Anterior cingulate cortex (tissue), 58 donors: Measurements from ENCODE around the gene WDR59.
"Not testable (repeated sequence)": the region's sequence is repeated elsewhere in the genome, so short reads cannot be mapped to it uniquely, and the experiment has no call there.

Source experiments
- DNase-seq, 58 donors: peaks; one replicate each; lab custom pipeline; 2025; lab: John Stamatoyannopoulos, UW

WDR59 gene

GRCh38 chr16:74868035-74868434 lies 116.9 kb downstream of the WDR59 start:
- no peak for DNase-seq

GRCh38 chr16:74867281-74867849 lies 117.6 kb downstream of the WDR59 start:
- DNase-seq = no peak

GRCh38 chr16:74865922-74866598 lies 118.9 kb downstream of the WDR59 start:
- DNase-seq = no peak

GRCh38 chr16:74862743-74863244 lies 122.1 kb downstream of the WDR59 start:
- peak in 7 of 58 donors; percentile 2 to 23 (median 5) for DNase-seq

GRCh38 chr16:74852500-74852875 lies 132.4 kb downstream of the WDR59 start:
- no peak for DNase-seq

GRCh38 chr16:74850027-74850426 lies 134.9 kb downstream of the WDR59 start:
- DNase-seq = no peak

GRCh38 chr16:74847202-74847601 lies 137.7 kb downstream of the WDR59 start:
- no peak for DNase-seq

- DNase-seq = no peak
Measured at GRCh38 chr16:74846714-74847113, 138.2 kb downstream of the WDR59 start.

GRCh38 chr16:74844041-74844980 lies 140.6 kb downstream of the WDR59 start:
- DNase-seq = no peak

GRCh38 chr16:74843381-74844035 lies 141.4 kb downstream of the WDR59 start:
- not testable (repeated sequence) for DNase-seq

GRCh38 chr16:74842413-74842812 lies 142.5 kb downstream of the WDR59 start:
- DNase-seq = no peak

- DNase-seq = no peak
Measured at GRCh38 chr16:74841904-74842303, 143.0 kb downstream of the WDR59 start.

GRCh38 chr16:74841469-74841868 lies 143.5 kb downstream of the WDR59 start:
- no peak for DNase-seq

GRCh38 chr16:74837056-74837455 lies 147.9 kb downstream of the WDR59 start:
- no peak for DNase-seq

- no peak for DNase-seq
Measured at GRCh38 chr16:74836111-74836671, 148.7 kb downstream of the WDR59 start.

- no peak for DNase-seq
Measured at GRCh38 chr16:74832228-74832627, 152.7 kb downstream of the WDR59 start.

- DNase-seq = no peak
Measured at GRCh38 chr16:74831467-74831866, 153.5 kb downstream of the WDR59 start.

- DNase-seq = no peak
Measured at GRCh38 chr16:74830648-74831047, 154.3 kb downstream of the WDR59 start.

- DNase-seq = no peak
Measured at GRCh38 chr16:74829637-74830036, 155.3 kb downstream of the WDR59 start.

GRCh38 chr16:74825941-74826340 lies 159.0 kb downstream of the WDR59 start:
- no peak for DNase-seq
